M059J (cell line): ENCODE measurements around the gene GPRIN1. TPM values are rescaled to one million over a fixed set of nuclear protein-coding genes. Genes with fewer than 3 reads are reported as not detected.
A peak's percentile ranks its signal among the peaks of the same experiment; 100 is the strongest.
"Not testable (repeated sequence)": the region's sequence is repeated elsewhere in the genome, so short reads cannot be mapped to it uniquely, and the experiment has no call there.

Experiments used
- DNase-seq: peaks from one replicate; pipeline ENCODE4 v3.0.0-alpha.2; 2012; ENCODE audit warnings: low read depth
- total RNA-seq: library from RNA; depleted of rRNA; stranded (reverse); fragments of >200 nt; shearing (Covaris generic); gene quantifications from 2 replicates; pipeline ENCODE4 v1.2.3, GENCODE V29; 2014

The GPRIN1 gene
- total RNA-seq, 1 experiment from 2014 or later: 12.4 TPM

DNA sequence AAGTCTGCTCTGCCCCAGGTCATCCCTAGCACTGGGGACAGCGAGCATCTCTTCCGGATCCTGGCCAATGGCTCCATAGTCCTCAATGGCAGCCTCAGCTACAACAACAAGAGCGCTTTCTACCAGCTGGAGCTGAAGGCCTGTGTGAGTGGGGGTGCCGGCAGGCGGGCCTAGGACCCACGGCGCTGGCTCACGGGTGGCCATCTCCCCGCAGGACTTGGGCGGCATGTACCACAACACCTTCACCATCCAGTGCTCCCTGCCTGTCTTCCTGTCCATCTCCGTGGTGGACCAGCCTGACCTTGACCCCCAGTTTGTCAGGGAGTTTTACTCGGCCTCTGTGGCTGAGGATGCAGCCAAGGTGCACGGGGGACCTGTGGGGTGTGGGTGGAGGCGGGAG lies 34.9 kb downstream of the GPRIN1 start:
- DNase-seq: no peak

DNA sequence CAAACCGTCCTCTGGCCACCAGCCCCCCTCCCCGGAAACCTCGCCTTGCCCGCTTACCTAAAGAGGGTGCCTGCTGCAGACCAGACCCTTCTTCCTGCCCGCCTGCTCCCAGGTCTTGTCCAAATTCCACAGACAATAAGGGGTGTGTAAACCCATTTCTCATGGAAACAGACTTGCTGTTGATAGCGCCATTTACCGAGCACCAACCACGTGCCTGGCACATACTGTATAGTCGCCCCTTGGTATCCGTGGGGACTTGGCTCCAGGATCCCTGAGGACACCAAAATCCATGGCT lies 35.7 kb downstream of the GPRIN1 start:
- no peak for DNase-seq

DNA sequence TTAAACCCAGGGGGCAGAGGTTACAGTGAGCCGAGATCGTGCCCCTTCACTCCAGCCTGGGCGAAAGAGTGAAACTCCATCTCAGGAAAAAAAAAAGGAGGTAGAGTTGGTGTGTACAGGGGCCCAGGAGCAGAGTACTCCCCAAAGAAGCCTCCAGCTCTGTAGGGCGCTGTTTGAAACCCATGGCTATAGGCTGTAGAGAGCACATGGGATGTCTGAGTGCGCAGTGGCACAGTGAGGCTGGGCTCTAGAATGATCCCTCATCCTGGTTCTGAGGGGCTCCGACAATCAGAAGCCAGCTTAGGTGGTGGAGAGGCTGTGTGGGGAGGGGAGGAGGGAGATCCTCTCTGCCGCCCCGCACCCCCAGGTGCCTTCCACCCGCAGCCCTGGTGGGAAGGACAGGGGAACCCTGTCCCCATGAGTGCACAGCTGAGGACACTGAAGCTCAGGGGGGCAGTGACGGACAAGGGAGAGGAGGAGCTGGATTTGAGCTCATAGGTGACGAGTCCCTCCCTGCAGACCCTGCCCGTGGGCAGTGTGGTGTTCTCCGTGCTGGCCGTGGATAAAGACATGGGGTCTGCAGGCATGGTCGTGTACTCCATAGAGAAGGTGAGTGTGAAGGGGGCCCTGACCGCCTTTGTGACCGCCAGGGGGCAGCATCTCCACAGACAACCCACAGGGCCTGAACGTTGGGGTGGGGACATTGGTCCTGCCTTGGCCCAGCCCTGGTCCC lies 36.2 kb downstream of the GPRIN1 start:
- DNase-seq: peak; percentile 42

DNA sequence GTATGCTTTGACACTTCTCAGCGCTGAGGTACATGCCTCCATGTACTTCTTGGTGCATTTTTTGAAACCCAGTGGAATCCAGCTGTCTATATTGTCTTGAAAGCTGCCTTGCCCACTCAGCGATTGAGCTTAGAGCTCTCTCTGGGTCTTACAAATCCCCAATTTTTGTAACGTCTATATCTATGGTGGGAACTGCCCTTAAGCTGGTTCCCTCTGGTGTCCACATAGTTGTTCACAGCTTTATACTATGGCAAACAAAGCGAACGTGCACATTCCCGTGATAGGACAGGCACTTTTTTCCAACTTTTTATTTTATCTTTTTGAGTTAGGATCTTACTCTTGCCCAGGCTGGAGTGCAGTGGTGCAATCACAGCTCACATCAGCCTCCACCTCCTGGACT lies 39.9 kb downstream of the GPRIN1 start:
- DNase-seq: no peak

GRCh38 chr5:176568657-176569056 lies 41.3 kb downstream of the GPRIN1 start:
- DNase-seq: no peak

- DNase-seq: no peak
Observed at GRCh38 chr5:176565760-176566288, 44.1 kb downstream of the GPRIN1 start.

- DNase-seq: no peak
Observed at GRCh38 chr5:176564002-176564401, 46.0 kb downstream of the GPRIN1 start.

- DNase-seq: no peak
Observed at GRCh38 chr5:176562189-176562588, 47.8 kb downstream of the GPRIN1 start.

DNA sequence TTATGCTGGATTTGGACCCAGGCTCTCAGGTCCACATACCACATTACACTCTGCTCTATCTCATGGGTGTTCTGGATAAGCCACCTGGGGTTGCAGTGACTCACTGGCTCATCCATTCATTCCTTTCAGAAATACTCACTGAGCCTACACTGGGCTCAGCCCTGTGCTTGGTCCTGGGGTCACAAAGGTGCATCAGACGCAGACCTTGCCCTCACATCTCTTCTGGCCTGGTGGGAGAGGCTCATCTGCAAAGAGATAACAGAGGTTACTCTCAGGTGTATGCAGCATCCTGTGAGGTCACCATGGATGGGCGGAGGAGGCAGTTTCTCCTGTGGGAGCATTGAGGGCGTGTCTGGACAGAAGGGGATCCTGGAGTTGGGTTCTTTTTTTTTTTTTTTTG lies 48.7 kb downstream of the GPRIN1 start:
- no peak for DNase-seq

GRCh38 chr5:176560364-176560763 lies 49.6 kb downstream of the GPRIN1 start:
- DNase-seq: no peak

- DNase-seq: no peak
Observed at GRCh38 chr5:176559683-176560082, 50.3 kb downstream of the GPRIN1 start.

GRCh38 chr5:176557846-176558245 lies 52.1 kb downstream of the GPRIN1 start:
- DNase-seq: no peak

DNA sequence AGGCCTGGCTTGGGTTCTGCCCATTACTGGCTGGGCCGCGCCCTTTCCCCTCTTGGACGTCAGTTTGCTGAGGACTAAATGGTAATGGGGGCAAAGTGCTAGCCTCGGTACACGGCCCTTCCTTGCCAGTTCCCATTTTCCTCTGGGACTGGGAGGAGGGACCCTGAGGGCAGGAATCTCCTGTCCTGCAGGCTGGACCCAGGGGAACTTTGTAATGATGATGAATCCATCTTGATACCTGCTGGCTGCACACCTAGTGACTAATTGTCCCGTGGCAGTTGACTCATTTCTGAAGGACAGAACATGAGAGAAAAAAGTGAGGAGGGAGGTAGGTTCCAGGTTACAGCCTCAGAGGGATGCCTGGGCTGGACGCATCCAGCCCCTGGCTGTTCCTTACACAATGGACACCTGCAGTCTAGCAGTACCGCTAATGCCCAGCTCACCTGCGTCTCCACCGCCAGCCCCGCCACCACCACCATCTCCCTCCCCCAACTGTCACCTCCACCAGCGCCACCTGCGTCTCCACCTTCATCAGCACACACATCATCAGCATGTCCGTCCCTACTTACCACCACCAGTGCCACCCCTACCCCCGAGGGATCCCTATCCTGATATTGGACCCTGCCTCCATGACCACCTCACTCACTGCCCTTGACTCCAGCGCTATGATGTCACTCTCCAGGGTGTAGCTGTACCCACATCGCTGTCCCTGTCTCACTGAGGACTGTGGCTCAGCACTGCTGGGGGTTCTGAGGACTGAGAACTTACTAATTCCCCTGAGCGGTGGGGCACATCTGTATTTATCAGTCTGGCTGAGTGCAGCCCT lies 56.5 kb downstream of the GPRIN1 start:
- peak; percentile 64 for DNase-seq

- no peak for DNase-seq
Observed at GRCh38 chr5:176552332-176552869, 57.6 kb downstream of the GPRIN1 start.

DNA sequence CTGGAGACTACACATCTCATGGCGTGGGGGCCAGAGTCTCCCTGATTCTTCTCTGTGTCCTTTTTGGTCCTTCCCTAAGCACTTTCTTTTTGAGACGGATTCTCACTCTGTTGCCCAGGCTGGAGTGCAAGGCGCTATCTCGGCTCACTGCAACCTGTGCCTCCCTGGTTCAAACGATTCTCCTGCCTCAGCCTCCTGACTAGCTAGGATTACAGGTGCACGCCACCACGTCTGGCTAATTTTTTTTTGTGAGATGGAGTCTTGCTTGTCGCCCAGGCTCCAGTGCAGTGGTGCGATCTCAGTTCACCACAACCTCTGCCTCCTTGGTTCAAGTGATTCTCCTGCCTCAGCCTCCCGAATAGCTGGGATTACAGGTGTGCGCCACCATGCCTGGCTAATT lies 59.0 kb downstream of the GPRIN1 start:
- not testable (repeated sequence) for DNase-seq

DNA sequence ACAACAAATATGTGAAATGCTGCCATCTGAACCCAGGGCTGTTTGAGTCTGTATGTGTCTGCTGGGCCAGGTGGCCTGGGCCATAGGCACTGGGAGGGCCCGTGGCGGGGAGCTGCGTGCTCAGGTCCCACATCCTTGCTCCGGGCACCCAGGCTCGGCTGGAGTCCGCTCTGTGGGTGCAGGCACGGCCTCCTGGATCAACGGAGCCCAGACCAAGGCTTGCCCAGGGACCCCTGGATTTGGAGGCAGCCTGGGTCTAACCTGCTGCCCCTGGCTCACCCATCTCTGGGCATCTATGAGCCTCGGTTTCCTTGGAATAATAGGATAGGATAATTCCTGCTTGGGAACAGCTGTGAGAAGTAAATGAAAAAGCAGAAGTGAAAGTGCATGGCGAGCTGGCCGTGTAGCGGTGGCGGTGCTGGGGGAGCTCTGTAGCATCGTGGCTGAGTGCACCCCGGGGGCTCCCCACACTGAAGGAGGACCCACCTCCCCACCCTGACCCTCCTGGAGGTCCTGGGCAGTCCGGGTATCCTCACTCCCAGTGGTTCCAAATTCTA lies 59.6 kb downstream of the GPRIN1 start:
- no peak for DNase-seq

- no peak for DNase-seq
Observed at GRCh38 chr5:176549871-176550270, 60.1 kb downstream of the GPRIN1 start.

GRCh38 chr5:176548967-176549444 lies 61.0 kb downstream of the GPRIN1 start, which contains the start of gene CDHR2:
TSS of gene CDHR2 (plus strand) at chr5:176549342. CDS start at chr5:176565353, 16,011 bp downstream.
- no peak for DNase-seq

- DNase-seq: peak; percentile 75
Observed at GRCh38 chr5:176547802-176548201, 62.2 kb downstream of the GPRIN1 start.
